Occipital lobe (tissue), 2 donors: ENCODE results near the gene USP4. TPM values are rescaled to one million over a fixed set of nuclear protein-coding genes. Genes with fewer than 3 reads are reported as not detected.
"Not testable (repeated sequence)": the region's sequence is repeated elsewhere in the genome, so short reads cannot be mapped to it uniquely, and the experiment has no call there.

Source experiments
- DNase-seq: peaks from one replicate; lab custom pipeline; 2025; lab: John Stamatoyannopoulos, UW
- total RNA-seq: library from RNA; depleted of rRNA; stranded (reverse); fragments of >200 nt; gene quantifications from one replicate; pipeline ENCODE4 v1.2.3, GENCODE V29; 2014

USP4 gene
- total RNA-seq, 1 donor from 2014 or later: 22.9 TPM

GRCh38 chr3:49352281-49352680 lies 12.4 kb upstream of the USP4 start:
- no peak for DNase-seq

GRCh38 chr3:49351521-49352011 lies 11.7 kb upstream of the USP4 start:
- DNase-seq: no peak

GRCh38 chr3:49349348-49350114 lies 9.7 kb upstream of the USP4 start:
- no peak for DNase-seq

GRCh38 chr3:49348361-49348760 lies 8.5 kb upstream of the USP4 start:
- not testable (repeated sequence) for DNase-seq

- DNase-seq: no peak
Measured at GRCh38 chr3:49346797-49347251, 7.0 kb upstream of the USP4 start.

GRCh38 chr3:49343163-49343562 lies 3.3 kb upstream of the USP4 start:
- DNase-seq: no peak

- DNase-seq: no peak
Measured at GRCh38 chr3:49341996-49342395, 2.1 kb upstream of the USP4 start.

GRCh38 chr3:49339581-49339940 lies 292 bp downstream of the USP4 start:
- DNase-seq: no peak

- no peak for DNase-seq
Measured at GRCh38 chr3:49333916-49334633, 5.8 kb downstream of the USP4 start.

GRCh38 chr3:49333091-49333490 lies 6.8 kb downstream of the USP4 start:
- DNase-seq: no peak

GRCh38 chr3:49329186-49329585 lies 10.7 kb downstream of the USP4 start:
- DNase-seq: no peak

- DNase-seq: not testable (repeated sequence)
Measured at GRCh38 chr3:49328350-49328749, 11.5 kb downstream of the USP4 start.

- DNase-seq: no peak
Measured at GRCh38 chr3:49327485-49327884, 12.4 kb downstream of the USP4 start.

- no peak for DNase-seq
Measured at GRCh38 chr3:49324768-49325167, 15.1 kb downstream of the USP4 start.

GRCh38 chr3:49316696-49317457 lies 23.0 kb downstream of the USP4 start:
- peak; percentile 15 for DNase-seq

- DNase-seq: no peak
Measured at GRCh38 chr3:49313896-49314688, 25.8 kb downstream of the USP4 start.

GRCh38 chr3:49311283-49311682 lies 28.6 kb downstream of the USP4 start:
- DNase-seq: no peak

- no peak for DNase-seq
Measured at GRCh38 chr3:49310677-49311076, 29.2 kb downstream of the USP4 start.

GRCh38 chr3:49305608-49306007 lies 34.2 kb downstream of the USP4 start:
- DNase-seq: no peak

- DNase-seq: no peak
Measured at GRCh38 chr3:49302613-49303012, 37.2 kb downstream of the USP4 start.

GRCh38 chr3:49300595-49300994 lies 39.3 kb downstream of the USP4 start:
- no peak for DNase-seq
